HG02981 (cell line): ENCODE measurements around the gene CDK6.
"Not testable (repeated sequence)": the region's sequence is repeated elsewhere in the genome, so short reads cannot be mapped to it uniquely, and the experiment has no call there.

Experiments
- ATAC-seq: cut with Tn5 transposase; IDR thresholded peaks from one replicate; pipeline ENCODE4 v1.9.1; 2021; ENCODE audit warnings: mild to moderate bottlenecking, moderate library complexity; ENCODE audit not compliant: unreplicated experiment

The CDK6 gene

DNA sequence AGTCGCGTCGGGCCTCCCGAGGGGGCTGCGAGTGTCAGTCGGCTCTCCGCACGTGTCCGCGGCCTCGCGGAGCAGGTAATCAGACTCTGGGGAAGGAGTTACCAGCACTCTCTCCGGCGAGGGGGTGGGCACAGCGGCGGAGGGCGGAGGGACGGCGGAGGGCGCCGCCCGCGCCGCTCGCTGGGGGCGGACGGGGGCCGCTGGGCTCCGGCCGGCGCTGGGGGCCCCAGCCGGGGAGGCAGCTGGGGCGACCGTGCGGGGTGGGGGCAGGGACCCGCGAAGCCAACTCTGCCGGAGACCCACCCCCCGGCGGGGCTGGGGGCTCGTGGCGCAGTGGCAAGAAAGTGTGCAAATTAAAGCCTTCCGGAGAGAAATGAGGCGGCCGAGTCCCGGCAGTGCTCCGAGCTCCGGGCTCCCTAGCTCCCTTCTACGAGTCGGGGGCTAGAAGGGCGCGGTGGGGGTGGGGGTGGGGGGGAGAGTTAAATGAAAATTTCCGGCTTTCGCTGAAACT is at the start of gene CDK6:
Gene CDK6, minus strand, starts transcription at position 85 of the 511 bp plus-strand sequence. CDS start 3,250 bp downstream, outside the sequence.
- peak; percentile 33 for ATAC-seq

DNA sequence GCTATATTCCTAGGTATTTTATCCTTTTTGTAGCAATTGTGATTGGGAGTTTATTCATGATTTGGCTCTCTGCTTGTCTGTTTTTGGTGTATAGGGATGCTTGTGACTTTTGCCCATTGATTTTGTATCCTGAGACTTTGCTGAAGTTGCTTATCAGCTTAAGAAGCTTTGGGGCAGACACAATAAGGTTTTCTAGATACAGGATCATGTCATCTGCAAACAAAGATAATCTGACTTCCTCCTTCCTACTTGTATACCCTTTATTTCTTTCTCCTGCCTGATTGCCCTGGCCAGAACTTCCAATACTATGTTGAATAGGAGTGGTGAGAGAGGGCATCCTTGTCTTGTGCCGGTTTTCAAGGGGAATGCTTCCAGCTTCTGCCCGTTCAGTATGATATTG is 49.7 kb upstream of the CDK6 start:
- not testable (repeated sequence) for ATAC-seq

DNA sequence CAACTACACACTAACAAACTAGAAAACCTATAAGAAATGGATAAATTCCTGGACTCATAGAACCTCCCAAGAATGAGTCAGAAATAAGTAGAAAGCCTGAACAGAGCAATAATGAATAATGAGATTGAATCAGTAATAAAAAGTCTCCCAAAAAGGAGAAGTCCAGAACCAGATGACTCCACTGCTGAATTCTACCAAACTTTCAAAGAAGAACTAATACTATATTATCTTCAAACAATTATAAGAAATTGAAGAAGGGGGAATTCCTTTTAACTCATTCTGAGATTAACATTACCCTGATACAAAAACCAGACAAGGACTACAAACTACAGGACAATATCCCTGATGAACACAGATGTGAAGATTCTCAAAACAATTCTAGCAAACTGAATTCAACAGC is 47.8 kb upstream of the CDK6 start:
- ATAC-seq: no peak

DNA sequence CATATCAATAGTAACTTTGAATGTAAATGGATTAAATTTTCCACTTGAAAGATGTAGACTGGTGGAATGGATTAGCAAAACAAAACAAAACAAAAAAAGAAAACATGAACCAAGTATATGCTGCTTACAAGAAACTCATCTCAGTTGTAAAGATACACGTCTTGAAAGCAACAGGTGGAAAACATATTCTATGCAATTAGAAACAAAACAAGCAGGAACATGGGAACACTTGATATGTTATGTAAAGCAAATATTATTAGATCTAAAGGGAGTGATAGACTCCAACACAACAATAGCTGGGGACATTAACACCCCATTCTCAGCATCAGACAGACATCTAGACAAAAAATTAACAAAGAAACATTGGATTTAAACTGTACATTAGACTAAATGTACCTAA is 46.4 kb upstream of the CDK6 start:
- no peak for ATAC-seq

- no peak for ATAC-seq
These were observed 44.7 kb upstream of the CDK6 start for GRCh38 chr7:92881091-92881485.

DNA sequence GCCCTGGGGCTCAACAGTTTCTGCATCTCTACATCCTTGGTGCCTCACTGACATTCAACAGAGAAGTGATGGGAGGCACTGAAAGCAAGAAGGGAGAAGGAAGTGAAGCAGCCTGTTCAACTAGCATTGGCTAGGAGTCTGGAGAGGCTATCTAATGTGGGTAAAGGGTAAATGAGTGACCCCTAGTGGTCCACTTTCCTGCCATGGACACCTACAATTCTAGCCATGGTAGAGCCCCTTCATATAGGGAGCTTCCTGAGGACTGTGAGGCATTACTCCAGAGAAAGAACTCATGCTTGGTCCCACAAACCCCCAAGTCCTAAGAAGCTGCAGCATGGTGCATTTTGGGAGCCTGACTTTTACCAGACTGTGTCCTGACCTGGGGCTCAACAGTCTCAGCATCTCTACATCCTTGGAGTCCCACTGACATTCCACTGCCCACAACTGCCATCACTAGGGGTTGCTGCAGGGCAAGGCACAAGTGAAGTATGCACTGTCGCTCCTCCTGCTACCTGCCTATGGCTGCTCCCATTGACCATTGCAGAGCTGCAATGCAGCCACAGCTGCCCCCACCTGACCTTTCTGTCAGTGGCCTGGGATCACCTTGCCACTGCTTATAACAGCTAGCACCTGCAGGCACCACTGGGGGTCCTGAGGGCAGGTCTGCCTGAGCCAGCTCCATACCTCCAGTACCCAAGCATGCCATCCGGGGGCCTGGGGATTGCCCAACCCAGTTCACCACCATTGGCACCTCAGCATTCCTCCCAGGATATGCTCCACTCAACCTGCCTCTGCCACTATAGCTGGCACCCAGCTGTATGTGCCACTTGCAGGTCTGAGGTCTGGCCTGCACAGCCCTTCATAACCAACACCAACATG is 44.1 kb upstream of the CDK6 start:
- ATAC-seq: no peak

GRCh38 chr7:92877367-92877766 is 41.0 kb upstream of the CDK6 start:
- ATAC-seq: no peak

DNA sequence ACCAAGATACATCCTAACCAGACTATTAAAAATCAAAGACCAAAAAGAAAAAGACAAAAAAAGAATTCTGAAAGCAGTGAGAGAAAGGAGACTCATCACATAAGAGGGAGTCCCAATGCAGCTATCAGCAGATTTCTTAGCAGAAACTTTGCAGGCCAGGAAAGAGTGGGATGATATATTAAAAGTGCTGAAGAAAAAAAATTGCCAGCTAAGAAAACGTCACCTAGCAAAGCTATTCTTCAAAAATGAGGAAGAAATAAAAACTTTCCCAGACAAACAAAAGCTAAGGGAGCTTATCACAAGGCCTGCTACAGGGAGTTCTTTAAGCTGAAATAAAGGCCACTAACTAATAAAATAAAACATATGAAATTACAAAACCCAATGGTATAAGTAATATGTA is 40.5 kb upstream of the CDK6 start:
- ATAC-seq: no peak

GRCh38 chr7:92875719-92876118 is 39.3 kb upstream of the CDK6 start:
- no peak for ATAC-seq

DNA sequence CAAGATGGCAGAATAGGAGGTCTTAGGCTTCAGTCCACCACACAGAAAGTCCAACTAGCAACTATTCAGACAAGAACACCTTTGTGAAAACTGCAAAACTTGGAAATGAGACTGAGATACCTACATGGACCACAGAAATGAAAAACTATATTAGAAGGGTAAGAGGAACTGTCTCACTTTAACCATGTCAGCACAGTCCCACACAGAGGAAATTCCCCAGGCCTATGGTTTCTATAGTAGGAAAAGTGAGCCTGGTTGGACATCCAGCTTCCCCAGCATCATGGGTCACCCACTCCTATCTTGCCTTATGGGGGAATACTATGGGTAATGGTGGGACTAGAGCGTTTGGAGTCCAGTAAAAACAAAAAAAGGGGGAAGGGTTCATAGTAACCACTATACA is 38.8 kb upstream of the CDK6 start:
- ATAC-seq: no peak

DNA sequence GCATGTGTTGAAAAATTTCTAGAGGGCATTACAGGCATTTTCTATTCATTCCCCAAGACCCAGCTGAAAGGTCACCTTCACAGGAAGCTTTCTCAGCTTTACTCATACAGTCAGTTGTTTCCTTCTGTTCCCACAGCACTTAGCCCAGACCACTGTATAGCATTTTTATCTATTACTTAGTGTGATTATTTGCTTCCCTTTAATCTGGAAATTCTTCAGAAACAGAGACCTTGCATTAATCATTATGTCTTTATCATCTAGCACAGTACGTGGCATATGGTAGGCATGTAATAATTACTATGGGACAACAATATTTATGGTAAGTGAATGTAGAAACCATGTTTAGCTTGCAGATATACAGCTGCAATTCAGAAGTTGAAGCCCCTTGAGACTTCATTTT is 38.2 kb upstream of the CDK6 start:
- ATAC-seq: no peak

DNA sequence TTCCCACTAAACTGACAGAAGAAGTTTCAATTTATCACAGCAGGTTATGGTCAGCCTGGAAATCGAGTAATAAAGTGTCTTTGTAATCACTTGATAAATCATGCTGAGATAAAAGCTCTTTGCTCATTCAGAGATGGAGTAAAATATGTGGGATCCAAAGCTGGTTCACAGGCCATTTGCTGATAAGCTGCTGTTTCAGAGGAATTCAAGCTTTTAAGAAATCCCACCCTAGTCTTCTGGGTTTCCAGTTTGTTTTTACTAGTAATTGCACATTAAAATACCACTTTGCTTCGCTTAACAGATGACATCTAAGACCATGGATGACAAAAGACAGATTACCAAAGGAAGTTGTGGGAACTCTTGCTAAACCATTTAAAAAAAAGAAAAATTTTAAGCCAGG is 37.4 kb upstream of the CDK6 start:
- ATAC-seq: no peak

- ATAC-seq: no peak
These were observed 36.3 kb upstream of the CDK6 start for GRCh38 chr7:92872701-92873100.

- ATAC-seq: no peak
These were observed 32.4 kb upstream of the CDK6 start for GRCh38 chr7:92868683-92869293.

GRCh38 chr7:92864169-92864568 is 27.8 kb upstream of the CDK6 start:
- ATAC-seq: not testable (repeated sequence)

- no peak for ATAC-seq
These were observed 20.1 kb upstream of the CDK6 start for GRCh38 chr7:92856436-92856835.

DNA sequence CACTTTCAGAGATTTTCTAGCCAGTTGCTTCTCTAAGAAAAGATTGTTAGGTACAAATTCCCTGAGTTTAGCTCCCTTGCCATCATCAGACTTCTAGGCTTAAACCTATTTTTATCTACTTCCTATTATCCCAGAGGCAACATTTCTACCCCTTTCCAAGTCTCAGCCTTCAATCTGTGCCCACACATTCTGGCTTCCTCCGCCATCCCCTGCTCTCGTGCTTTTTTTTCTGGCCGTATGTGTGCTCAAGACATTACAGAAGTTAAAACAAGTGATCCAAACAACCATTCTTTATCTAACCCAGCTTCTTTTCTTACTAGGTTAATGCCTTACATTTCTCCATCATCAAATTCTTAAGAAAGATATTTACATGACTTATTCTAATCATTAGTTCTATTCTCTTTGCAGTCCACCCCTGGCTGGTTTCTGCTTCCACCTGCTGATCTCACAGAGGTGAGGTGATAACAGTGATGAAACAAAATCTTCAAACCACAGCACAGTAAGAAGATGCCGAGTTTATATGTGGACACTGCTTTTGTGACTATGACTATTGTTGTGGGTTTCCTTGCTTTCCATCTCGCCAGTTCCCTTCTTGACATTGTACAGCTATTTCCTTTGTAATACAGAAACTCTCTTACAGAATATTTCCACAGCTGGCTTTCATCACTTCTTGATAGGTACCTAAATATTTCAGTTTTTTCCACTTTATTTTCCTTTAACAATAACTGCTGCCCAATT is 18.3 kb upstream of the CDK6 start:
- peak; percentile 66 for ATAC-seq

GRCh38 chr7:92851732-92852131 is 15.4 kb upstream of the CDK6 start:
- no peak for ATAC-seq

- no peak for ATAC-seq
These were observed 14.1 kb upstream of the CDK6 start for GRCh38 chr7:92850516-92850915.

GRCh38 chr7:92849322-92849721 is 12.9 kb upstream of the CDK6 start:
- ATAC-seq: no peak

GRCh38 chr7:92848851-92849250 is 12.5 kb upstream of the CDK6 start:
- no peak for ATAC-seq

DNA sequence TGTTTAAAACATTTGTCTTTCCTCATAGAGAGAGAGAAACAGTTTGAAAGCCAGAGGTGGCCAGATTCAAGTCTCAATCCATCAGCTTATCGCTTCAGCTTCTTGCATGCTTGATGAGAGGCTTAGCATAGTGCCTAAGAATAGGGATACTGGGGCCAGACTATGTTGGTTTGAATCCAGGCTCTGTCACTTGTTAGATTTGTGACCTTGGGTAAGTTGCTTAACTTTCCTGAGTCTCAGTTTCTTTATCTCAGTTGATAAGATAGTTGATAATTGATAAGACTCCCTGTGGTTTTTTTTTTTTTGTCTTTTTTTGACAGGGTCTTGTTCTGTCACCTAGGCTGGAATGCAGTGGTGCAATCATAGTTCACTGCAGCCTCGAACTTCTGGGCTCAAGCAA is 12.1 kb upstream of the CDK6 start:
- ATAC-seq: no peak
